Sciatic nerve (tissue), 2 donors: ENCODE results near the gene EXD3. TPM values are rescaled to one million over a fixed set of nuclear protein-coding genes. Genes with fewer than 3 reads are reported as not detected.
"Not testable (repeated sequence)": the region's sequence is repeated elsewhere in the genome, so short reads cannot be mapped to it uniquely, and the experiment has no call there.

ENCODE experiments used
- ATAC-seq: fragments of 200-7000 bp; cut with Tn5 transposase; one replicate; pipeline ENCODE4 v1.9.1; 2020; ENCODE audit warnings: mild to moderate bottlenecking, moderate library complexity
- DNase-seq: peaks from one replicate; pipeline ENCODE4 v3.0.0-alpha.2; 2020; ENCODE audit warnings: low spot score
- intact Hi-C: fragments of 100-400 bp; cut with DNase I; formaldehyde crosslinking; loops from one replicate; pipeline ENCODE4 v1.14.2; 2022
- total RNA-seq: library from RNA; stranded (reverse); fragmentation: NEBNext Ultra II Directional; extraction: Animal tissue kit (Norgen Biotek cat#: 25700); gene quantifications from one replicate; pipeline ENCODE4 v1.2.1, GENCODE V29; 2021
- donor health status: DM: no; HTN: no; CAD: no.
- donor health status: DM: no; HTN: no; CAD: no.

Gene EXD3
- total RNA-seq, 1 donor from 2014 or later = 48.1 TPM

DNA sequence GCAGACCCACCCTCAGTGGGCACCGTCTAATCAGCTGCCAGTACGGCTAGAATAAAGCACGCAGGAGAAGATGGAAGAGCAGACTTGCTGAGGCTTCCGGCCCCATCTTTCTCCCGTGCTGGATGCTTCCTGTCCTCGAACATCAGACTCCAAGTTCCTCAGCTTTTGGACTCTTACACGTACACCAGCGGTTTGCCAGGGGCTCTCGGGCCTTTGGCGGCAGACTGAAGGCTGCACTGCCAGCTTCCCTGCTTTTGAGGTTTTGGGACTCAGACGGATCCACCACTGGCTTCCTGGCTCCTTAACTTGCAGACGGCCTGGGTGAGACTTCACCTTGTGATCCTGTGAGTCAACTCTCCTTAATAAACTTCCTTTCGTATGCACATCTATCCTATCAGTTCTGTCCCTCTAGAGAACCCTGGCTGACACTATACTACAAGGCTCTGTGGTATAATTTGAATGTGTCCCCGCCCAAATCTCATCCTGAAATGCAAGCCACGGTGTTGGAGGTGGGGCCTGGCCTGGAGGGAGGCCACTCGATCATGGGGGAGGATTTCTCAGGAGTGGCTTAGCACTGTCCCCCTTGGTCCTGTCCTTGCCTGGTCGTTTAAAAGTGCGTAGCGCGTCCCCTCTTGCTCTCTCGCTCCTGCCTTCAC is 89.8 kb downstream of the EXD3 start:
- ATAC-seq = no peak
- intact Hi-C loops = no loop called here
- DNase-seq = no peak

DNA sequence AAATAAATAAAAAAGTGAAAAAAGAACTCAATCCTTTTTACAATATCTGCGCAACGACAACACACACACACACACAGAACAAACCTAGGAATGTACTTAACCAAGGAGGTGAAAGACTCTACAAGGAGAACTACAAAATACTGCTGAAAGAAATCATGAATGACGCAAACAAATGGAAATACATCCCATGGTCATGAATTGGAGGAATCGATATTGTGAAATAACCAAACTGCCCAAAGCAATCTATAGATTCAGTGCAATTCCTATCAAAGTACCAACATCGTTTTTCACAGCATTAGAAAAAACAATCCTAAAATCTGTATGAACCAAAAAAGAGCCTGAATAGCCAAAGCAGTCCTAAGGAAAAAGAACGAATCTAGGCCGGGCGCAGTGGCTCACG is 91.0 kb downstream of the EXD3 start:
- DNase-seq (no peak), ATAC-seq (no peak)
- intact Hi-C loops = no loop called here

- intact Hi-C loops = no loop called here
- ATAC-seq = no peak
- no peak for DNase-seq
These were observed 92.3 kb downstream of the EXD3 start for GRCh38 chr9:137330689-137331088.

DNA sequence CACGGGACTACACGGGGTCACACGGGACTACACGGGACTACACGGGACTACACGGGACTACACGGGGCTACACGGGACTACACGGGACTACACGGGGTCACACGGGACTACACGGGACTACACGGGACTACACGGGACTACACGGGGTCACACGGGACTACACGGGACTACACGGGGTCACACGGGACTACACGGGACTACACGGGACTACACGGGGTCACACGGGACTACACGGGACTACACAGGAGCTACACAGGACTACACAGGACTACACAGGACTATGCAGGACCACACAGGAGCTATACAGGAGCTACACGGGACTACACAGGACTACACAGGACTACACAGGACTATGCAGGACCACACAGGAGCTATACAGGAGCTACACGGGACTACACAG is 93.4 kb downstream of the EXD3 start:
- ATAC-seq, intact Hi-C loops, DNase-seq: not testable (repeated sequence)

- ATAC-seq, intact Hi-C loops, DNase-seq: not testable (repeated sequence)
These were observed 95.1 kb downstream of the EXD3 start for GRCh38 chr9:137327641-137328550.

GRCh38 chr9:137326445-137327065 is 96.4 kb downstream of the EXD3 start:
- intact Hi-C loops = no loop called here
- no peak for DNase-seq

DNA sequence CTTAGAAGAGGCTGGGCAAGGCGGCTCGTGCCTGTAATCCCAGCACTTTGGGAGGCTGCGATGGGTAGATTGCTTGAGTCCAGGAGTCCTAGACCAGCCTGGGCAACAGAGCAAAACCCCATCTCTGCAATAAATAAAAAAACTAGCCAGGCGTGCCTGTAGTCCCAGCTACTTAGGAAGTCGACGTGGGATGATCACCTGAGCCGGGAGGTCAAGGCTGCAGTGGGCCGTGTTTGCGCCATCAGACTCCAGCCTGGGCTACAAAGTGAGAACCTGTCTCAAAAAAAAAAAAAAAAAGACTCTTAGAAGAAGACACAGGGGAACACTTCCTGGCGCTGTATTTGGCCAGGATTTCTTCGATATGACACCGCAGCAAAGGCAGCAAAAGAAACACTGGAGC is 97.2 kb downstream of the EXD3 start:
- intact Hi-C loops = no loop called here
- ATAC-seq (no peak), DNase-seq (no peak)

More at GRCh38 chr9:137326445-137327065, 96.4 kb downstream of the EXD3 start:
- peak; percentile 34 for ATAC-seq

GRCh38 chr9:137325124-137325523 is 97.8 kb downstream of the EXD3 start:
- DNase-seq (no peak), ATAC-seq (no peak)
- intact Hi-C loops = no loop called here

DNA sequence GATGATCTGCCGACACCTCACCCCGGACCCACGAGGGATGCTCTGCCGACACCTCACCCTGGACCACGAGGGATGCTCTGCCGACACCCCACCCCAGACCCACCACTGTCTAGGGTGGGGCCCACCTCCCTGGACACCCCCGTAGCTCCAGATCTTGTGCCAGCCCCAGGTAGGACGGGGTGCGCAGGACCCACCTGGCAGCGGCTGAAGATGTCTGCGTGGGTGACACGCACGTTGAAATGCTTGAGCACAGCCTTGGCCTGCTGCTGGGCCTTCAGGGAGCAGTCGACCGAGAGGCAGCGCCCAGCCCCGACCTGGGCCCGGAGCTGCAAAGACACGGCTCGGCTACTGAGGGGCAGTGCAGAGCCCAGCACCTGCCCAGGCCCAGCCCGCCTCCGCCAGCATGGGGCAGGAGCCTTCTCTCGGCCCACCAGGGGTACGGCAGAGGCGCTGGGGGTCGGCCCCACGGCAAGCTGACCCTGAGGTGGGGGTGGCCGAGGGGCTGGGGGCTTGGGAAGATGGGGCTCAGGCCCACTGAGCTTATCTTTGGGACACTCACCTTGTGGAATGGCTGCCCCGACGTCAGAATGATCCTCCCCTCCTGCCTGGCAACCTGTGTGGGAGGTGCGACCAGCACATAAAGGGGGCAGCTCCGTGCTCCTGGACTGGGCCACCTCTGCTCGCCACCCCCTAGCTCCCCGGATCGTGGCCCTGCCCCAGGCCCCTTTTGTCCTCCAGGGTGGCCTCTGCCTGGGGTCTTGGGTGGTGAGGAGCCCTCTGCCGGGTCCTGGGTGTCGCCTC is 99.2 kb downstream of the EXD3 start:
- no peak for ATAC-seq
- intact Hi-C loops = no loop called here
- DNase-seq = no peak

DNA sequence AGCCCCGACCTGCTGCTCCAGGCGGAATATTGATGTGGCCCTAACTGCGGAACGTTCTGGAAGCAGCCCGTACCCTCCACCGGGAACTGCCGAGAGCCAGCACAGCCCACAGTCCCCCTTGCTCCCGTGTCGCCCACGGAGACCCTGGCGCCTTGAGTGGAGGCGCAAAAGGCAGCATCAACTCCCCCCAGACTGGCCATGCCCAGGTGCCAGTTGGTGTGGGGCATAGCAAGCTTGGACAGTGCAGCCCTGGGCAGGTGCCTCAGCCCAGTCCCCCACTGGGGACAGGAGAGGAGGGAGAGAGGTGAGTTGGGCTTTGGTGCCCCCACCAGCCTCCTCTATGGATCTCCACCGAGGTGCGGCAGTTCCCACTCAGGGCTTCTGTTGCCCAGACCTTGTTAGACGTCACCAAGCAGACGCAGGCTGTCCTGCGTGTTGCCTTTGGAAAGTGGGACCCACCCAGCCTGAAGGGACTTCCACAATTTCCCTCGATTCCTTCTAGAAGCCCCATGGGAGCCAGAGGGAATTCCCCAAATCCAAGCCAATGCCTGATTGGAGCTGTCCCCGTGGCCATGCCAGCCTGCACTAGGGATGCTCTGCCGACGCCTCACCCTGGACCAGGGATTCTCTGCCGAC is 101.1 kb downstream of the EXD3 start:
- intact Hi-C loops = no loop called here
- ATAC-seq = no peak
- no peak for DNase-seq

DNA sequence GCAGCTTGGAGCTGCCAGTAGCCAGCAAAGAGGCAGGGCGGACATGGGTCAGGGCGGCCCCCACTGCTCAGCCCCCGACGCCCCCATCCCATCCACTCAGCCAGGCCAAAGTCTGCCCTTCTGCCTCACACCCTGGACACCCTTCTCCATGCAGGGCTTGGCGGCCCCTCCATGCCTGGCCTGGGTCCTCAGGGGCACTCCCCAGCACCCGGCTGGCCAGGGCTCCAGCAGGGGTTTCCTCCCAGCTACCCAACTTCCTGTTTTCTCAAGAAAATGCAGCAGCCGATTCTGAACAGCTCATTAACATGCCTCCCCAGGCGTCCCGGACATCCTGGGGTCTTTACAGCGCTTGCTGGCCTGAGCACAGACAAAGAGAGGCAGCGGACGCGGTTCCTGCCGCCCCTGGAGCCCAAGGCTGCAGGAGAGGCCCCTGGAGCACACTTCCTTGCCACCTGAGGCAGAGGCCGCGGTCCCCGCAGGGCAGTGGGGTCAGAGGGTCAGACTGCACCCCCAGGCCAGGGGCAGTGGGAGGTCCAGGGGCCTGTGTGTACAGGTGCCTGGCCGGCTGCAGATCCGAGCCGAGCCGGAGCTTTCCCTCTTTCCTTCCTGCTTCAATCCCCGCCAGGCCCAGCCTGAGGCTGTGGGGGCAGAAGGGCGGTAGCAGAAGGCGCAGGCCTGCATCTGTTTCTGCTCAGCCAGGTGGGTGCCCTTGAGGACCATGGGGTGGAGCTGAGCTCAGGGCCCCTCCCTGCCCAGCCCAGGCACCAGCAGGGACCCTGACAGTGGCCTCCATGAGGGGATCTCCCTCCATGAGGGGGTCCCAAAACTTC is 102.2 kb downstream of the EXD3 start:
- intact Hi-C loops = no loop called here
- no peak for ATAC-seq
- no peak for DNase-seq

DNA sequence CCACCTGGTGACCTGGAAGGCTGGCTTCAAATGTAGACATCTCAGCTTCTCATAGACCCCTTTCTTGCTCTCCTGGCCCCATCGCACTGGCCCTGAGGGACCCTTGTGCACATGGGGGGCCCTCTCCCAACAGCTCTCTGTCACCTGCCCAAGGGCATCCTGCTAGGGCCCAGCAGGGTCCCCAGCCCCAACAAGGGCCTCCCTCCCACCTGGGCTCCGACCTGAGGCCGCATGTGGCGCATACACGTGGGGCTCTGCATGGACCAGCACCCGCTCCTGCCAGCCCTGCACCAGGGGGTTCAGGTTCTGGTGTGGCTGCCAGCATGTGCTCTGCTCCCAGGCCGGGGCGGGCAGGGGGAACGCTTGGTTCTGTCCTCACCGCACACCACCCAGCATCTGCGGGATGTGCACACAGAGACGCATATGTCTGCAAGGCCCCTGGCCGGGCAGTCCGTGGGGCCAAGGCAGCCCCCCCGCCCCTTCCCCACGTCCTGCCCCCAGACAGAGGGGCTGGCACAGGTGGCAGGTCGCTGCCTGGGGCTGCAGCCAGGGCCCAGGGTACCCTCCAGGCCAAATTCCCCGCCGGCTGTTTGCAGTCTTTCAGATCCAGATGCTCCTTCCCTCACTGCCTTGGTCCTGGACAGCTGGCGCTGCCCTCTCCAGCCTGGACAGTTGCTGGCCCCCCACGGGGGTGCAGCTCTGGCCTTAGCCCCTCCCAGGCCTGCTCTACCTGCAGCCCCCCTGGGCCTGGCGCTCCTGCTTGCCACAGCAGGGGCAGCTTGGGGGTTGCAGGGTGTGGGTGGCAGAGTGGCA is 103.0 kb downstream of the EXD3 start:
- intact Hi-C loops = no loop called here
- no peak for ATAC-seq
- DNase-seq = no peak

DNA sequence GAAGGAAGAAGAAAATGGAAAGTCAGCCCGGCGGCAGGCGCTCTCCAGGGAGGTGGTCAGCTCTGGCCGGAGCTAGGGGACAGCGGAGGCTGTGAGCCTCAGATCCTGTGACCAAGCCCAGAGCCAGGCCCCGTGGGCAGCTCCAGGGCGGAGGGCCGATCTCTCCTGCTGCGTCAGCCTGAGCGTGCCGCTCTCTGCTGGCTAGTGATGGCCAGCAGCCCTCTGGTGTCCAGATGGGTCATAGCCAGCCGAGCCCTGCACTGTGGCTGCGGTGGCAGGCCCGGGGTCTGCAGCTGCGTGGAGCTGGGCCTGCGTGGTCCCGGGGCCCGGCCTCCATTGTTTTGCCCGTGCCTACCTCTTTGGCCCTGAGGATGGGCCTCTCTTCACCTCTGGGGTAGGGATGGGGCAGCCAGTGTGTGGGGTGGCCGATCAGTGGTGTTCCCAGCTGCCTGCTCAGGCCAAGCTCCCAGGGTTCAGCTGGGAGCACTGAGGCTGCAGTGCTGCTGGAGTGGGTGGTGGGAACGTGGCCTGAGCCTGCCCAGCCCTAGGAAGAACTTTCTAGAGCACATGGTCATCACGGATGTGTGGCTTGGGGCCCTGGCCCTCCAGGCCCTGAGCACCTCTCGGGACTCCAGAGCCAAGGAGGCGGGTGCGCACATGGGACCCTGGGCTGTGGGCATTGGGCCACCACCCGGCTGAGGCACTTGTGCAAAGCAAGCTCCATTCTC is 103.8 kb downstream of the EXD3 start:
- peak; percentile 66 for ATAC-seq

GRCh38 chr9:137318602-137319001 is 104.4 kb downstream of the EXD3 start:
- DNase-seq = no peak
- intact Hi-C loops = no loop called here
- ATAC-seq = peak; percentile 5

More for the DNA sequence above, 103.8 kb downstream of the EXD3 start:
- peak; percentile 68 for DNase-seq
- intact Hi-C loops = no loop called here

DNA sequence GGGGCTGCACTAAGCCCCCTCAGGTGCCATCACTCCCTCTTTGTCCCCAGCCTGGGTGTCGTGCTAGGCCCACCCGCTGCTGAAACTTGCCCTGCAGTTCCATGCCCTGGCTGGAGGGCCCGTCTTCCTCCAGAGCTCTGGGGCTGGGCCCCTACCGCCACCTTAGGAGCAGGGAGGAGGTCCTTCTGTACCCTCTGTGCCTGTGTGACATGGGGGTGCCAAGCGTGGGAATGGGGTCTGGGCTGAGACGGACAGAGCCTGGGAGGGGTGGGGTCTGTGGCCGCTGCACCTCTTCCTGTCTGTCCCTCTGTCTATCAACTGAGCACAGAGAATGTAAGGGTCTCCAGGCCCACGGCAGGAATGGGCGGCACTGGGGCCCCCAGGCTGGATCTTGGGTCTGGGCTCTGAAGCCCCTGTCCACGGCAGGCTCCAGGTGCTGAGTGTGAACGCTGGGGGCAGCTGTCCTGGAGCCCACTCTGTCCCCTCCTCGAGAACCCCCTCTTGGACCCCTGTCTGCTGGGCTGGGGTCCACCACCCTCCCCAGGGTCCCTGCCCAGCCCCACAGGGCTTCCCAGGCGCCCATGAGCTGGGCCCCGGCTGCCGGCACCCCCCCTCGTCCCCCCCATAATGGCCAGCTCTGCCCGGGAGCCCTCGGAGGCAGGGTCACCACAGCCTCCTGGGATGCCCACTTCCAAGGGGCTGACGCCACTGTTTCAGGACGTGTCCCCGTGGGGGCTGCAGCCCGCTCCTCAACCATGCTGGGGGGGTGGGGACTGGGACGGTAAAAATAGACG is 105.0 kb downstream of the EXD3 start:
- intact Hi-C loops = no loop called here
- DNase-seq (no peak), ATAC-seq (no peak)
